HG02571 (cell line): ENCODE results near the gene DNAH17.

Source experiments
- ATAC-seq: cut with Tn5 transposase; IDR thresholded peaks from one replicate; pipeline ENCODE4 v1.9.1; 2021; ENCODE audit warnings: mild to moderate bottlenecking, moderate library complexity; ENCODE audit not compliant: unreplicated experiment

Gene DNAH17

GRCh38 chr17:78399693-78400144 is 177.5 kb downstream of the DNAH17 start:
- no peak for ATAC-seq

- ATAC-seq, result no peak
Measured at GRCh38 chr17:78399028-78399692, 178.0 kb downstream of the DNAH17 start.

GRCh38 chr17:78398390-78398789 is 178.8 kb downstream of the DNAH17 start:
- ATAC-seq, result no peak

- no peak for ATAC-seq
Measured at GRCh38 chr17:78397681-78398101, 179.5 kb downstream of the DNAH17 start.

- no peak for ATAC-seq
Measured at GRCh38 chr17:78396441-78397337, 180.5 kb downstream of the DNAH17 start.

- ATAC-seq, result no peak
Measured at GRCh38 chr17:78395155-78395554, 182.0 kb downstream of the DNAH17 start.

GRCh38 chr17:78394209-78394608 is 183.0 kb downstream of the DNAH17 start:
- no peak for ATAC-seq

- ATAC-seq, result no peak
Measured at GRCh38 chr17:78393575-78393974, 183.6 kb downstream of the DNAH17 start.

- ATAC-seq, result no peak
Measured at GRCh38 chr17:78392295-78392694, 184.9 kb downstream of the DNAH17 start.

GRCh38 chr17:78391843-78392242 is 185.4 kb downstream of the DNAH17 start:
- ATAC-seq, result no peak

GRCh38 chr17:78391051-78391431 is 186.2 kb downstream of the DNAH17 start:
- no peak for ATAC-seq

- no peak for ATAC-seq
Measured at GRCh38 chr17:78390241-78391050, 186.8 kb downstream of the DNAH17 start.

- no peak for ATAC-seq
Measured at GRCh38 chr17:78387977-78388941, 188.9 kb downstream of the DNAH17 start.

GRCh38 chr17:78384479-78385175 is 192.6 kb downstream of the DNAH17 start:
- ATAC-seq, result no peak

- no peak for ATAC-seq
Measured at GRCh38 chr17:78383725-78384471, 193.3 kb downstream of the DNAH17 start.

- no peak for ATAC-seq
Measured at GRCh38 chr17:78381601-78382232, 195.5 kb downstream of the DNAH17 start.

GRCh38 chr17:78380370-78380769 is 196.8 kb downstream of the DNAH17 start:
- no peak for ATAC-seq

- ATAC-seq, result no peak
Measured at GRCh38 chr17:78379131-78379491, 198.1 kb downstream of the DNAH17 start.
